Ovary (tissue), 3 donors: Measurements from ENCODE around the gene LEPR.

Experiments used
- CTCF ChIP-seq, 3 donors: fragments of 450-650 bp in 2 of 3; fragments of 200-600 bp in 1 of 3; IDR thresholded peaks; one replicate each; pipeline versions ENCODE4 v1.5.1 to v1.8.0; 2016 to 2022; ENCODE audit warnings: antibody characterized with exemption in 3 of 3, mild to moderate bottlenecking in 1 of 3
- EP300 ChIP-seq: sonication (generic); formaldehyde crosslinking; IDR thresholded peaks from one replicate; pipeline ENCODE4 v1.6.1; 2017; ENCODE audit warnings: antibody characterized with exemption
- POLR2A ChIP-seq: fragments of 450-650 bp; IDR thresholded peaks from one replicate; pipeline ENCODE4 v1.6.1; 2017; ENCODE audit warnings: antibody characterized with exemption, mild to moderate bottlenecking, moderate library complexity
- donor health status: DM: no; HTN: no; CAD: no.

- TF ChIP-seq POLR2A (no peak), CTCF (IDR thresholded peaks at IDR 0.05) (no peak), EP300 (no peak)
Observed at GRCh38 chr1:65458730-65459396, 38.4 kb downstream of the LEPR start.
